ENCODE results near the gene PPP4R4. TPM values are rescaled to one million over a fixed set of nuclear protein-coding genes. Genes with fewer than 3 reads are reported as not detected.

The PPP4R4 gene
- total RNA-seq, 1 experiment from 2014 or later, result 5.5 TPM

DNA sequence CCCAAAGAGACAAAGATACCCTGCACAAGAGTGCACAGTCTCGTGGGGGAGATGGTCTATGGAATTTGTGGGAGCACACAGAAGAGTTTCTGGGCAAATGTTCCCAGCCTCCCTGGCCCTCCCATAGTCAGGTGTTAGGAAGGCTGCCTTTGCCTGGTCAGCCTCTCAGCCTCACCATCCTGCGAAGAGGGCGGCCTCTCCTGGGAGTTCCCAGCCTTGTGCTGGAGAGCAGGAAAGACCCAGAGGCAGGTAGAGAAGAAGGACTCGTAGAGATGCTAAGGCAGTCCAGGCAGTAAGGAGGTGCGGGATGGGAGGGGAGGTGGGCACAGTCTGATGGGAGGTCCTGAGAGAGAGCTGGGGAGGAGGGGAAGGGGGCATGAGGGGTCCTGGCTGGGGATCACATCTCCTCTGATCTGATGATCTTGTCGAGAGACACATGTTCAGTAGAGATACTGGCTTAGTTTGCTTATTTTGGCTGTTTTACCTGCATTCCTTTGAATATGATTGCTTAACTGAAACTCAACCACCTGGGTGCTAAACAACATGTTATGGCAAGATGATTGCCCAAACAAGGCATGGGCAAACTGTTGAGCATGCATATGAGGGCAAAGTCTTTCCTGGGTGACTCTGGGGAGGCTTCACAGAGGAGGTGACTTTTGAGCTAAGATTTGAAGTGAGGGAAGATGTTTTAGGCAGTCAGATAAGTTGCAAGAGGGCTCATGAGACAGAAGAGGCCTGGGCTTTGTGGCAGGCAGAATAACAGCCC is 138.5 kb downstream of the PPP4R4 start (continued):
- TF ChIP-seq, protein P1, sequence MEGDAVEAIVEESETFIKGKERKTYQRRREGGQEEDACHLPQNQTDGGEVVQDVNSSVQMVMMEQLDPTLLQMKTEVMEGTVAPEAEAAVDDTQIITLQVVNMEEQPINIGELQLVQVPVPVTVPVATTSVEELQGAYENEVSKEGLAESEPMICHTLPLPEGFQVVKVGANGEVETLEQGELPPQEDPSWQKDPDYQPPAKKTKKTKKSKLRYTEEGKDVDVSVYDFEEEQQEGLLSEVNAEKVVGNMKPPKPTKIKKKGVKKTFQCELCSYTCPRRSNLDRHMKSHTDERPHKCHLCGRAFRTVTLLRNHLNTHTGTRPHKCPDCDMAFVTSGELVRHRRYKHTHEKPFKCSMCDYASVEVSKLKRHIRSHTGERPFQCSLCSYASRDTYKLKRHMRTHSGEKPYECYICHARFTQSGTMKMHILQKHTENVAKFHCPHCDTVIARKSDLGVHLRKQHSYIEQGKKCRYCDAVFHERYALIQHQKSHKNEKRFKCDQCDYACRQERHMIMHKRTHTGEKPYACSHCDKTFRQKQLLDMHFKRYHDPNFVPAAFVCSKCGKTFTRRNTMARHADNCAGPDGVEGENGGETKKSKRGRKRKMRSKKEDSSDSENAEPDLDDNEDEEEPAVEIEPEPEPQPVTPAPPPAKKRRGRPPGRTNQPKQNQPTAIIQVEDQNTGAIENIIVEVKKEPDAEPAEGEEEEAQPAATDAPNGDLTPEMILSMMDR (IDR thresholded peaks at IDR 0.05 in 2 of 3, conservative IDR thresholded peaks at IDR 0.05 in 1 of 3; ENCODE audit: borderline replicate concordance in 1 of 3, insufficient read depth in 1 of 3, low read depth in 2 of 3, low read length in 2 of 3), result no peak
- TF ChIP-seq YY1 (IDR thresholded peaks at IDR 0.05; ENCODE audit: extremely low read depth, insufficient replicate concordance, low read depth, low read length) (no peak), ZFX (IDR thresholded peaks at IDR 0.05) (no peak), SP1 (IDR thresholded peaks at IDR 0.05; ENCODE audit: low read depth) (no peak), CBX3 (IDR thresholded peaks at IDR 0.05; ENCODE audit: low read depth) (no peak), FOSL1 (IDR thresholded peaks at IDR 0.05; ENCODE audit: low read depth) (no peak), TCF7L2 (IDR thresholded peaks at IDR 0.05; ENCODE audit: borderline replicate concordance, extremely low read depth, insufficient read depth, insufficient read length) (no peak), ELF1 (IDR thresholded peaks at IDR 0.05; ENCODE audit: borderline replicate concordance, low read depth) (no peak), EZH2 (IDR thresholded peaks at IDR 0.05) (no peak), EGR1 (IDR thresholded peaks at IDR 0.05; ENCODE audit: low read depth) (no peak), RAD21 (IDR thresholded peaks at IDR 0.05; ENCODE audit: low read depth) (no peak)
- TF ChIP-seq, protein P2, sequence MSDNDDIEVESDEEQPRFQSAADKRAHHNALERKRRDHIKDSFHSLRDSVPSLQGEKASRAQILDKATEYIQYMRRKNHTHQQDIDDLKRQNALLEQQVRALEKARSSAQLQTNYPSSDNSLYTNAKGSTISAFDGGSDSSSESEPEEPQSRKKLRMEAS (IDR thresholded peaks at IDR 0.05), result no peak
- TF ChIP-seq, protein P3, sequence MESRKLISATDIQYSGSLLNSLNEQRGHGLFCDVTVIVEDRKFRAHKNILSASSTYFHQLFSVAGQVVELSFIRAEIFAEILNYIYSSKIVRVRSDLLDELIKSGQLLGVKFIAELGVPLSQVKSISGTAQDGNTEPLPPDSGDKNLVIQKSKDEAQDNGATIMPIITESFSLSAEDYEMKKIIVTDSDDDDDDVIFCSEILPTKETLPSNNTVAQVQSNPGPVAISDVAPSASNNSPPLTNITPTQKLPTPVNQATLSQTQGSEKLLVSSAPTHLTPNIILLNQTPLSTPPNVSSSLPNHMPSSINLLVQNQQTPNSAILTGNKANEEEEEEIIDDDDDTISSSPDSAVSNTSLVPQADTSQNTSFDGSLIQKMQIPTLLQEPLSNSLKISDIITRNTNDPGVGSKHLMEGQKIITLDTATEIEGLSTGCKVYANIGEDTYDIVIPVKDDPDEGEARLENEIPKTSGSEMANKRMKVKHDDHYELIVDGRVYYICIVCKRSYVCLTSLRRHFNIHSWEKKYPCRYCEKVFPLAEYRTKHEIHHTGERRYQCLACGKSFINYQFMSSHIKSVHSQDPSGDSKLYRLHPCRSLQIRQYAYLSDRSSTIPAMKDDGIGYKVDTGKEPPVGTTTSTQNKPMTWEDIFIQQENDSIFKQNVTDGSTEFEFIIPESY (IDR thresholded peaks at IDR 0.05; ENCODE audit: extremely low read depth, insufficient replicate concordance, low read length), result no peak
